ENCODE data around the gene FRMD4B.
"Not testable (repeated sequence)": the region's sequence is repeated elsewhere in the genome, so short reads cannot be mapped to it uniquely, and the experiment has no call there.

FRMD4B gene

GRCh38 chr3:69282181-69282580, 103.7 kb downstream of the FRMD4B start:
- DNase-seq, result no peak

- not testable (repeated sequence) for DNase-seq
Observed at GRCh38 chr3:69277403-69277802, 108.5 kb downstream of the FRMD4B start.

GRCh38 chr3:69276884-69277283, 109.0 kb downstream of the FRMD4B start:
- no peak for DNase-seq

GRCh38 chr3:69276191-69276590, 109.7 kb downstream of the FRMD4B start:
- not testable (repeated sequence) for DNase-seq

- DNase-seq, result no peak
Observed at GRCh38 chr3:69273896-69274295, 112.0 kb downstream of the FRMD4B start.

GRCh38 chr3:69272556-69272955, 113.3 kb downstream of the FRMD4B start:
- no peak for DNase-seq

- no peak for DNase-seq
Observed at GRCh38 chr3:69271098-69271497, 114.8 kb downstream of the FRMD4B start.

GRCh38 chr3:69266585-69266984, 119.3 kb downstream of the FRMD4B start:
- no peak for DNase-seq

- DNase-seq, result not testable (repeated sequence)
Observed at GRCh38 chr3:69266071-69266470, 119.8 kb downstream of the FRMD4B start.

GRCh38 chr3:69260843-69261405, 125.0 kb downstream of the FRMD4B start:
- not testable (repeated sequence) for DNase-seq

- DNase-seq, result no peak
Observed at GRCh38 chr3:69260216-69260787, 125.6 kb downstream of the FRMD4B start.

GRCh38 chr3:69259125-69259524, 126.8 kb downstream of the FRMD4B start:
- DNase-seq, result no peak

- DNase-seq, result no peak
Observed at GRCh38 chr3:69255928-69256327, 130.0 kb downstream of the FRMD4B start.

- DNase-seq, result no peak
Observed at GRCh38 chr3:69254351-69254750, 131.5 kb downstream of the FRMD4B start.

- no peak for DNase-seq
Observed at GRCh38 chr3:69252631-69253030, 133.3 kb downstream of the FRMD4B start.

- no peak for DNase-seq
Observed at GRCh38 chr3:69252141-69252540, 133.7 kb downstream of the FRMD4B start.

GRCh38 chr3:69251078-69251805, 134.6 kb downstream of the FRMD4B start:
- no peak for DNase-seq

- no peak for DNase-seq
Observed at GRCh38 chr3:69250014-69250413, 135.9 kb downstream of the FRMD4B start.

GRCh38 chr3:69249001-69249400, 136.9 kb downstream of the FRMD4B start:
- DNase-seq, result no peak

GRCh38 chr3:69248436-69248835, 137.5 kb downstream of the FRMD4B start:
- DNase-seq, result no peak

GRCh38 chr3:69246612-69247011, 139.3 kb downstream of the FRMD4B start:
- DNase-seq, result no peak

- no peak for DNase-seq
Observed at GRCh38 chr3:69244039-69244438, 141.8 kb downstream of the FRMD4B start.

- no peak for DNase-seq
Observed at GRCh38 chr3:69241769-69242168, 144.1 kb downstream of the FRMD4B start.

Measured in central memory CD4-positive, alpha-beta T cell (primary cell).